RPMI7951 (cell line): ENCODE data around the gene NDST4. TPM values are rescaled to one million over a fixed set of nuclear protein-coding genes. Genes with fewer than 3 reads are reported as not detected.

ENCODE experiments used
- DNase-seq: peaks from one replicate; pipeline ENCODE4 v3.0.0-alpha.2; 2012; ENCODE audit warnings: low read depth
- total RNA-seq: library from RNA; depleted of rRNA; stranded (reverse); fragments of >200 nt; shearing (Covaris generic); gene quantifications from 2 replicates; pipeline ENCODE4 v1.2.3, GENCODE V29; 2014

NDST4 gene
- total RNA-seq, 1 experiment from 2014 or later, result not detected

DNA sequence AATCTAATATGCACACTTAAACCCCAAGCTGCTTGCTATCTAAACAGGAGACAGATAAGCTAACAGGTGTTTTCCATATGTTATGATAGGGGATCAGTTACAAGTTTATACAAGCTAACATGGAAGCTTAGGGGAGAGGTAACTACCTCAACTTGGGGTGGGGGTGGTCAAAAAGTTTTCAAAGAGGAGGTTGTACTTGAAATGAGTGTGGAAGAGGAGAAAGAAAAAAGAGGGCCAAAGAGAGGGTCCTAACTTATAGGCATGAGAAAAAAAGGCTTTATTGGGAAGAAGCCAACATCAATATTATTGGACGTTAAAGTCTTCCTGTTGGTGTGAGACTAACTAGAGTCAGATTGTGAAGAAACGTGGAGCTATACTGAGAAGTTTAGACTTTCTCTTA is 205.9 kb downstream of the NDST4 start:
- DNase-seq, result no peak

DNA sequence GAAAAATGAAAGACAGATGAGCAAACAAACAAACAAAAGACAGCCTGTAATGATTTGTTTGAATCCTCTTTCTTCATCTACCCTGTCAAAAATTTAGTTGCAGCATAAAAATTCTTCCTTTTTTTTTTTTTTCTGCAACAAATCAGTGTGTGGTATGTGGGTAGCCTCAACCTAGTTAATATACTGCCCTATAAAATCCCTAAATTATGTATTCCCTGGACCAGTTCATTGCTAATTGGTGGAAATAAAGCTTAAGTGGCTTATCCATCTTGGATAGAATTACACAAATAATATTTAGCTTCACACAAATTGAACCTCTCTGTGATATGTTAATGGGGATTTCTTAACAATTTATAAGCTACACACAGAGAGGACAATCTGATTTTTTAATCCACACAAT is 208.4 kb downstream of the NDST4 start:
- DNase-seq, result no peak

DNA sequence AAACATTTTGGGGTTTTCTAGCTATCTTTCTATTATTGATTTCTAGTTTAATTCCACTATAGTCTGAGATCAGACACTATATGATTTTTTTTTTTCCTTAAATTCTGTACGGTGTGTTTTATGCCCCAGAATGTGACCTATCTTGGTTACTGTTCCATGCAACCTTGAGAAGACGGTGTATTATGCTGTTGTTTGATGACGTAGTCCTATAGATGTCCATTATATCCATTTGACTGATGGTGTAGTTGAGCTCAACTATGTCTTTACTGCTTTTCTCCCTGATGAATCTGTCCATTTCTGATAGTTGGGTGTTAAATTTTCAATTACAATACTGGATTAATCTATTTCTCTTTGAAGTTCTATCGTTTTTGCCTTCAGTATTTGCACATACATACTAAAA is 212.5 kb downstream of the NDST4 start:
- no peak for DNase-seq

DNA sequence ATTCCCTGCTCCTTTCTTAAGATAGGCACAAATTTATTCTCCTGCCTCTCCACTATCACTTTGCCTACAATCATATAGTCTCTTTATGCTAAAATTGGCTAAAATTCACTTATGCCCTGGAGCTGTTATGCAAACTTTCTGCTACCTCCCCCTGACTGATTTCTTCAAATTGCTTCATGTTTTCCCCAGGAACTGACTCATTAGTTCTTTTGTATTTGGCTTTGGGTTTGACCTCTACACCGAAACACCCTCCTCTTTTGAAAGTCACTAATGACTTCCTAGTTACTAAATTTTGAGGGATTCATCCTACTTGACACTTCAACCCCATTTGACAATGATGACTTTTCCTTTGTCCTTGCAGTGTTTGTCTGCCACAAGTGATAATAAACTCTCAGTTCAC is 222.6 kb downstream of the NDST4 start:
- no peak for DNase-seq

DNA sequence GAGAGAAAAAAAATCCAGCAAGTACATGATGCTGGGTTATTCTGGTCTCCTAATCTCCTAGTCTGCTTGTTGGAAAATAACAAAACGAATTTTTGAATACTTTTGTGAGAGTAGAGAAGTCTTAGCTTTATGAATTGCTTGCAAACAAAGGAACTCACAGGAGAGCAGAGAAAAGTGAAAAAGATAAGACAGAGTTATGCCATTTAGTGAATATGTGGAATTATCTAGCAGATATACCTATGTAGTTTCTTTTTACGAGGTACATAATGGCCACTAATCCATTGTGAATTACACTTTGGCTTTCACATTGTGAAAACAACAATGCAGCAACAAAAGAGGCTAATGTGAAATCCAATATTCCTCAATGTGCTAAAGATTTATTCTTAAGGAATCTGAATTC is 226.7 kb downstream of the NDST4 start:
- no peak for DNase-seq

DNA sequence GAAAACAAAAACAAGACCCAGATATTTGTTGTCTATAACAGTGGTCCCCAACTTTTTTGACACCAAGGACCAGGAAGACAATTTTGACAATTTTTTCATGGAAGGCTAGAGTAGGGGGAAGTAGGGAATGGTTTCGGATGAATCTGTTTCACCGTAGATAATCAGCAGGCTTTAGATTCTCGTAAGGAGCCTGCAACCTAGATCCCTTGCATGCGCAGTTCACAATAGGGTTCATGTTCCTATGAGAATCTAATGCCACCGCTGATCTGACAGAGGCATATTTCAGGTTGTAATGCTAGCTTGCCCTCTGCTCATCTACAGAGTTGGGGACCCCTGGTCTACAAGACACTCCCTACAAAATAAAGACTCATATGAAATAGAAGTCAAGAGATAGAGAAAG is 229.8 kb downstream of the NDST4 start:
- no peak for DNase-seq

DNA sequence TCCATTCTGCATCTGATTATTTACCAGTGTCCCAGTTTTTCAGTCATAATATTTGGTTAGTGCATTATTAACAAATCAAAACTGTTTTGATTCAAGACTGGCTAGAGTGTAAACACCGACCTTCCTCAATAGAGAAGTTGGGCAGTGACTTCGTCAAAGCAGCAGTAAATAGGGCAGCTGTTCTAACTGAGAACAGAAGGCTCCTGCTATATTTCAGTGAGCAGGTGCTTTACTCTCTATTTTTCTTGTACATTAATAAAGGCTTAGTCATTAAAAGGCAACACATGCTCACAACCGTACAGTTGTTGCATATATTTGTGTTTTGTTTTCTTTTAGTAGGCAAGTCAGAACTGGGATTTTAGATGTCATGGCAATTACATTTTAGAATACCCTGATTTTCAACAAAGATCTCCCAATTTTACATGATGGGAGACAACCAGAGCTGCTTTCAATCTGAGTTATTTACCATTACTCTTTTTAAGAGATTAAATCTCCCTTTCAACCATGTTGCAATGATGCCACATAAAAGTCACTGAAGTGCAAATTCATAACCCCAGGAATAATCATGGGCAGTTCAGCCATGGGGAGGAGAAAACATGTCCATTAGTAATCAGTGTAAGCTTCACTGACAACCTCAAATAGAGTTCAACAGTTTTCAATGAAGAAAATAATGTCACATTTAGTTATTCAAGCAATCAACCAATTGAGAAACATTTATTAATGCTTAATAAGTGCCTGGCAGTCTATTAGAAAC is 233.3 kb downstream of the NDST4 start:
- DNase-seq, result no peak

DNA sequence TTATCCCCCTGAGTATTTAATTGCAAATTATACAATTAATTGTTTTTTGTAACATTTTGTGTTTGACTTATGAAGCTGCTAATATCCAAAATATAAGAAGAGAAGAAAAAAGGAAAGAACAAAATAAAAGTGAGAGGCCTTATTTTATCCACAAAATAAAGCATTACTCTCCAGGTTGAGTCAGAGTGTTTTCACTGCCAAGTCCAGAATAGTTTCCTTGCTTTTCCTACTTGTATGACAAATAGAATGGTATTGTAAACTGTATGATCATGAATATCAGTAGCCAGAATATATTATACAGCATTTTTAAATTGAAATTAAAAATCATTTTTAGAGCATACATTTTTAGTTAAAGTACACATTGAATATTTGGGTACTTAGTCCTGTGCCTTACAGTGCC is 237.8 kb downstream of the NDST4 start:
- DNase-seq, result no peak

DNA sequence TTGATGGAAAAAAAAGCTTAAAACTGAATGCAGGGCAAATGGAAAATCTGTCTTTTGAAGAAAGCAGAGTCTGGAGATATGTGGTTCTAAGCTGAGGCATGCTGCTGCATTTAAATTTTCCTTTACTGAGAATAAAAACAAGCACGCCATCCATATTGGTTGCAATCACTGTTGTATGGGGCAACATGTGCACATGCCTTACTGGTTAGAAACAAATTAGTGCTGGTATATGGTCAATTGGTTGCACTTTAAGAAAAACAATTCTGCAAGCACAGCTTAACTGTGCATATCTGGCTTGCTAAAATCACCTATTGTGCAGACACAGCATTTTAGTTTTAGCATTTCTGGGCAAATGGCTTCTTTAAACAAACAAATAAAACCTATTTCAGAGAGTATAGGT is 239.1 kb downstream of the NDST4 start:
- DNase-seq, result no peak

DNA sequence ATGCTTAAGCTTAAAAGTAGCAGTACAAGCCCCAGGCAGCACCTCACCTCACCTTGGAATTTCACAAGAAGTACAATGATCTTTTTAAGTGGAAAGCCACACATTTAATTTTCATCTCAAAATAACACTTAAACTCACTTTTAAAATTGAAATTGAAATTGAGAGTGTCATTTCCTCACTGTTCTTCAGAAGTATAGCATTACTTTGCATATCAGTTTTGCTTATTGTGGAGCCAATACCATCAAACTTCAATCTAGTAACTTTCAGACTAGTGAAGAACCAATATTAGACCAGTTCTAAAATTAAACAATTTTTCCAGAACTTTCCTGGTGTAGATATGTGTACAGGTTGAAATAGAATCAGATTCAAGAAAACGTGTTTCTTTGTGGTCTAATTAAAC is 242.4 kb downstream of the NDST4 start:
- DNase-seq, result no peak

DNA sequence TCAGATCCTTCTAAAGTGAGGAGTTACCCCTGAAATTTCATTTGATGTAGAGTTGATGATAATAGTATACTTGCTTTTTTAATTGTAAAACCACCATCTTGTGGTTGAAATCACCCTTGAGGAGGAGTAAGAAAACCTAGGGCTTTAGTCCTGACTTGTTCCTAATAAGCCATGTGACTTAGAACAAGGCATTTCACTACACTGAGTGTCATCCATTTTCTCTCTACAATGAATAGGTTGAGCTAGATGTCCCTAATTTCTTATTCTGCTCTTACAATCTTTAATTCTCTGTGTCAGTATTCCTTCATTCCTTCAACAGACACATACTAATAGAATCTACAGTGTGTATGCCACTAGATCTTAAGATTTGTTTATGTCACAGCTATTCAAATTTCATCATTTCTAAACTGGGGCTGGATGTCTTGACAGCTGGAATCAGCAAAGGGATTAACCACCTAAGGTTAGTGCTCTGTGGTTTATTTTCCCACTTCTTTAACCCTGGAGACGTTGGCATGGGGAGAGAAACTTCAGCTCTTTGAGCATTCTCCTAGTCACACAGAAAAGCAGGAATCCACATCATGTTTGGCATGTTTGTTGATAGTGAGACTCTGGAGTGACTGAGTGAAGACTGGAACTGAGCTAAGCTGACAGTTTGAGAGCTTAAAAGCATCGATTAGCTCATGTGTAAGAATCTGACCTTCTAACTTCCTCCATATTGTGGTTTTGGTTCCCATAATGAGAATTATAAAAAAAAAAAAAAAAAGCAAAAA is 246.3 kb downstream of the NDST4 start:
- no peak for DNase-seq

DNA sequence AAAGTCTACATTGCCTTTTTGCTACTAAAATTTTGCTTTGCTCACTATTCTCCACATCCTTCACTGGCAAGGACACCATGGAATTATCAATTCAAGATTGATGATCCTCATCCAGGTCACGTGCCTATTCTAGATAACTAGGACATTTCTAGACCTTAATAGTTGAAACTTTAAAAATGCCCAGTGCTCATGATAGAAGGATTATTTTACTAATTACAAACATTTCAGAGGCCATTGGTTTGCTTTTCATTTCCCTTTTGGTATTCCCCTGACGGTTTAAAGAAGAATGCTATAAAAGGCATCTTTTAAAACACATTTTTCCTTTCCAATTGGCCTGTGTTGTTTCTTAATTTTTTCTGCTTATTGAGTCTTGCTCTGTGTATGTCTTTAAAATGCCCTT is 249.4 kb downstream of the NDST4 start:
- no peak for DNase-seq

DNA sequence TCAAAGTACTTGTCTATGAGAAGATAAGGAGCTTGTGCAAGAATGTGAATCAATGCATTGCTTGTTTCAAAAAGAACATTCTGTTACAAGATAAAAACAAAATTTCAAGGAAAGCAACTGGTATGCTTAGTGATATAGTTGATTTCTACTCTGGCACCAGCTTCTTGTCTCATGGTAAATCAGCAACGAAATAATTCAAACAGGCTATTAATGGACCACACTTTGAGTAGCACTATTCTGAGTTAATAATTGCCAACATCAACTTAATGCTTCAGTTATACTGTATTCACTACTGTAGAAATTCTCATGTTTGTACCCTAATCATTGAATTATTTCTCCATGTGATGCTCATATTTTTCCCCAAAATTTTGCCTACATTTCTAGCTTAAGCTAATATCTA is 252.6 kb downstream of the NDST4 start:
- no peak for DNase-seq

DNA sequence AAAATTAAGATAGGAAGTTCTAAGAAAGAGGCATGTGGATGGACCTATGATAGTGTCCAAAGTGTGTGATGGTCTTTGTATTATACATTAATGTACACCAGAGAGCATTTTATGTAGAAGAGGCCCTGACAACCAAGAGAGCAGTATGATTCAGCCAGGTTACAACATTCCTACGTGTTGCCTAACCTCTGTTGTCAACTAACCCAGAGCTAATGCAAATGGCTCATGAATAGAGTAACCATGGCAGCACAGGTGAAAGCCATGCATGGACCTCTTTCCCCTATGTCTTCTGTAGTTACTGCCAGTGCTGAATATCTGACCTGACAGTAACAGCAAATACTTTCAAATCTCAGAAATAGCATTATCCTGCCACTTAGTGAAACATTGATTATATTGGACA is 255.6 kb downstream of the NDST4 start:
- DNase-seq, result no peak

DNA sequence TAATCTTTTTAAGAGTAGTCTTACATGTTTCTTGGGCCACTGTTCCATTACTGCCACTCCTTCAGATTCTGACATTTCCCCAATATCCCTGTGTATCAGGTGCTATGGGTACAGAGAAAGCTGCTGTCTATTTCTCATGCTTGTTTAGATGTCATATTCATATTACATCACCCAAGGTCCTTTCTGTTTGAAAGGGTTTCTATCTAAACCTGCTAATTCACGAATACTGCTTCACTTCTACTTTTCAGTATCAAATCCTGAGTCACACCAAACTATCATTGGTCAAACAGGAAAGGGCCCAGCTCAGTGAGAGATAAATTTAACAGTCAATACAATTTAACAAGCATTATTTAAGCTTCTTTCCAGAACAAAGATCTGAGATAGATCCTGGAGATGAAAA is 273.4 kb downstream of the NDST4 start:
- no peak for DNase-seq

DNA sequence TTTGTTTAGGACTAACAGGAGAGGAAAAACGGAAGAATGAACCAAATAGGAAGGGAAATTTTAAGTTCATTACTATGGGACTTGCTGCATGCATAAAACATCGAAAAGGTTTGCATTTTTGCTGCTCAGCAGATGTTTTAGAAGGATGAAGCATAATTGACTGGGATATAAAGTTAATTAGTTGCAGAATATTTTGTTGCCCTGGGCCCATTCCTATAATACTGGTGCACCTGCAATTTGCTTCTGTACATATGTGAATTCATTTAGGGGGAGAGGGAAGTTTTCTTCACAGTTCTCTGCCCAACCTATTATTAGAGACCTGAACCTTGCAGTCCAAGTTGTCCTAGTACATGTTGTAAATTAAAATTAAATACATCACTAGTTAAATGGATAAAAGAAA is 282.8 kb downstream of the NDST4 start:
- DNase-seq, result no peak

DNA sequence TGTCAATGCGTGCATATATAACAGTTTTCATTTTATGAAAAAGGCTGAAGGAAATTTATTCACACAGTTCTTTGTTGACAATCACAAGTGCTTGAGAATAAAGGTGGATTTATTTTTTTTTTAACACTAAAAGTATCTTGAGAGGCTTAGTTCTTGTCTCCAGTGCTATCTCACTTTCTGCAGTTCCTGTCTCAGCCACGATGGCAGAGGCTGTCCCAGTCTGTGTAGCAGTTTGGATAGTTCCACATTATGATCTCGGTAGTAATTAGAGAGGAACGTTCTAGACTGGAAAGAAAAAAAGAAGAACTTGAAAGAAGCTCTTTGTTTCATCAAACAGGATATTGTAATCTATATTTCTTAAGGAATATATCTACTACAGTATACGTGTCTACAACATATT is 285.8 kb downstream of the NDST4 start:
- no peak for DNase-seq

DNA sequence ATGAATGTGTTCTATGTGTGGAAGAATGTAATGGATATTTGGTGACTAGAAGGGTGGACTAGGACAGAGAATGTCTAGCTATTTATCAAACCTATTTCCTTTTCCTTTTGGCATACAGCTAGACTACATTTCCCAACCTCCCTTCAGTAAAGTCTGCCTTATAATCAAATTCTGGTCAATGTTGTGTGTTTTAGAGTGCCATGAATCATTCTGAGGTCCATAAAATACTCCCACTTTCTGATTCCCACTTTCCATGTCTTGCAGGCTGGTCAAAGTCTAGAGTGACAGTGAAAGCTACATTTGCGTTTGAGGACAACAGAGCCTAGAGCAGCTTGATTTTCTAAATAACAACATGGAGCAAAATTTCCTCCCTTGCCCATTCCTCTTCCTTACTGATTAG is 297.7 kb downstream of the NDST4 start:
- no peak for DNase-seq

DNA sequence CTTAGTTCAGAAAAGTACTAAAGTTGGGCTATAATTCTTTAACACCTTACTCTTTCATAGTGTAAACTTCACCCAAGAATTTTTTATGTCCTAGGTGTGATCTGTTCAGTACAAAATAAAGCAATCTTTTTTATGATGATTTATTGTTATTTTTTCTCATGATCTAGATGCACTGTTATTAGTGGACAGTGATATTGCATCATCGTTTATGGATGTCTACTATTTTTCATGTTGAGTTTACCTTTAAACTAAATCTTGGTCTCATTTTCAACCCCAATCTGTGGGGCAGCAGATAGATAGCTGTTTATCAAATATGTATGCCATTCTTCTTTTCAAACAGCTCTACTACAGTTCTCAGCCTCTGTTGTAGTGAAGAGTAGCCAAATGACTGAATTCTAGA is 299.5 kb downstream of the NDST4 start:
- DNase-seq, result no peak

DNA sequence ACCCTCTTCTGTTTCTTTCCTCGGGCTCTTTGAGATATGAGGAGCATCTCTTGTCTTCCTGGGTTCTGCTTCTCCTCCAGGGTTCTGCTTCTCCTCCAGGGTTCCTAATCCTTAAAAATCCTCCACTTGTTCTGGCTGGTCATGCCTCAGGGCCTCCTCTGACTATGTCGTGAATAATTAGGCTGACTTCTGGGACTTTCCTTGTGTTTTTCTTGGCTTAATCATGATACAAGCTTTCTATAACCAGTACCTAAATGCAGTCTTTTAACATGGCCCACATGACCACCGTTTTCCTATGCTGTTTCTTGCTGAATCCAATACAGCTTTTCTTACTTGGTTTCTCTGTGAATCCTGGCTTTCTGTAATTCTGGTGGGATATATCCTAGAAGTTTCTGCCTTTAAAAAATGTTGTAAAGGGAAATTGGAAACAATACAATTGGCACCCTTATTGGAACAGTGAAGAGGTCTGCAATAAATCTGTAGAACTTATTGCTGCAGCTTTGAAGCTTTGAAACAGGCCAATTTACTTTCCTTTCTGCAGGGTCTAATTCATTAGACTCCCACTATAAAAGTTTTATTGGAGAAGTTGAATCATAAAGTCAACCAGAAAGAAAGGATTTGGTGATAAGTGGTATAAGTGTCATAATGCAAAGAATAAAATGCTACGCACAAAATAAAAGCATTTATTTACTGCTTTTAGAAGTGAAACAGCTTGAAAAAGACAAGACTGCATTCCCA is 301.7 kb downstream of the NDST4 start:
- DNase-seq, result no peak

DNA sequence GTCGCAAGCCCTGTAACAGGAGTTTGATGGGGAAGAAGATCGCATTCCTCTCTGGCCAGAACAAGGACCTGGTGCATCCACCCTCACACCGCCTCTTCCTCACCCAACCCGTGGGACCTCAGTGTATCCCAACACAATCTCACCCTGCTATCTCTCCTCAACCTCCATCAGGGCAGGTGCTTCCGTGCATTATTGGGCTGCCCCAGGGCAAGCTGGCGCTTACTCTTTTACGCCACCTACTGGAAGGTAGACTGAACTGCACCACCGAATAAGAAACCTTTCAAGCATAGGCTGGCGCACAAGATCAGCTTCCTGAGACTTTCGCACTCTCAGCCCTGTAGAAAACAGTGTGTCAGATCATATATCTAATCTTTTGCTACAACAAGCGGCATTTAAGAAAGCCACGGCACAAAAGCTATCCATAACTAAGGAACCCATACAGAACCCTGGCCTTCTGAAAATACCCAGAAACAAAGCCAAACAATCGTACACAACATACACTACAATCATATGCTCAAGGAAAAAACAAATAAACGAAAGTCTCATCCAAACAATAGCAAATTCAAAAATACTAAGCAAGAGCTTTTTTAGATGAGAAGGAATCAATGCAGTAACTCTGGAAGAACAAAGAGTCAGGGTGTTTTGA is 305.5 kb downstream of the NDST4 start:
- no peak for DNase-seq

DNA sequence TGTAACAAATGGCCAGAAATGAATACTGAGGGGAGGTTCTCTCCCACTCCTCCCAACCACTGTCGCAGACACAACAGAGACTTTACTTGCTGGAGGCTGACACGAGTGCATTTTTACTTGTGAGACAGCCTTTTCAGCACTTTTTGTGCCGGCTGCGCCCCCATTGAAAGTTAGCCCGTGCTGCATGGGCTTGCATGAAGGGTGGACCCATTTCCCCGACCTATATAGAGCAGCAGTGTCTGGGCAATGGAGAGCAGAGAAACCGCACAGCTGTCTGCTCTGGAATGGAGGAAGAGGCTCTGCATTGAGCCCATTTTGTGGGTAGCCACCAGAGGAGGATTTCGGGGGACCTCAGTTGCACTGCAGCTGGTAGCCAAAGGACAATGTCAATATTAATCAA is 306.1 kb downstream of the NDST4 start:
- no peak for DNase-seq
